Ureter (tissue), 1 donor: ENCODE measurements around the gene ARHGAP6. TPM values are rescaled to one million over a fixed set of nuclear protein-coding genes. Genes with fewer than 3 reads are reported as not detected.

ENCODE experiments used
- DNase-seq: peaks from one replicate; pipeline ENCODE4 v3.0.0-alpha.2; 2020; ENCODE audit warnings: low spot score
- total RNA-seq: library from RNA; stranded (reverse); gene quantifications from one replicate; pipeline ENCODE4 v1.2.4, GENCODE V29; 2023
- donor health status: DM: yes; HTN: yes; CAD: no.

Gene ARHGAP6, protein sequence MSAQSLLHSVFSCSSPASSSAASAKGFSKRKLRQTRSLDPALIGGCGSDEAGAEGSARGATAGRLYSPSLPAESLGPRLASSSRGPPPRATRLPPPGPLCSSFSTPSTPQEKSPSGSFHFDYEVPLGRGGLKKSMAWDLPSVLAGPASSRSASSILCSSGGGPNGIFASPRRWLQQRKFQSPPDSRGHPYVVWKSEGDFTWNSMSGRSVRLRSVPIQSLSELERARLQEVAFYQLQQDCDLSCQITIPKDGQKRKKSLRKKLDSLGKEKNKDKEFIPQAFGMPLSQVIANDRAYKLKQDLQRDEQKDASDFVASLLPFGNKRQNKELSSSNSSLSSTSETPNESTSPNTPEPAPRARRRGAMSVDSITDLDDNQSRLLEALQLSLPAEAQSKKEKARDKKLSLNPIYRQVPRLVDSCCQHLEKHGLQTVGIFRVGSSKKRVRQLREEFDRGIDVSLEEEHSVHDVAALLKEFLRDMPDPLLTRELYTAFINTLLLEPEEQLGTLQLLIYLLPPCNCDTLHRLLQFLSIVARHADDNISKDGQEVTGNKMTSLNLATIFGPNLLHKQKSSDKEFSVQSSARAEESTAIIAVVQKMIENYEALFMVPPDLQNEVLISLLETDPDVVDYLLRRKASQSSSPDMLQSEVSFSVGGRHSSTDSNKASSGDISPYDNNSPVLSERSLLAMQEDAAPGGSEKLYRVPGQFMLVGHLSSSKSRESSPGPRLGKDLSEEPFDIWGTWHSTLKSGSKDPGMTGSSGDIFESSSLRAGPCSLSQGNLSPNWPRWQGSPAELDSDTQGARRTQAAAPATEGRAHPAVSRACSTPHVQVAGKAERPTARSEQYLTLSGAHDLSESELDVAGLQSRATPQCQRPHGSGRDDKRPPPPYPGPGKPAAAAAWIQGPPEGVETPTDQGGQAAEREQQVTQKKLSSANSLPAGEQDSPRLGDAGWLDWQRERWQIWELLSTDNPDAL (N-terminal part only)
- total RNA-seq = 29.6 TPM

DNA sequence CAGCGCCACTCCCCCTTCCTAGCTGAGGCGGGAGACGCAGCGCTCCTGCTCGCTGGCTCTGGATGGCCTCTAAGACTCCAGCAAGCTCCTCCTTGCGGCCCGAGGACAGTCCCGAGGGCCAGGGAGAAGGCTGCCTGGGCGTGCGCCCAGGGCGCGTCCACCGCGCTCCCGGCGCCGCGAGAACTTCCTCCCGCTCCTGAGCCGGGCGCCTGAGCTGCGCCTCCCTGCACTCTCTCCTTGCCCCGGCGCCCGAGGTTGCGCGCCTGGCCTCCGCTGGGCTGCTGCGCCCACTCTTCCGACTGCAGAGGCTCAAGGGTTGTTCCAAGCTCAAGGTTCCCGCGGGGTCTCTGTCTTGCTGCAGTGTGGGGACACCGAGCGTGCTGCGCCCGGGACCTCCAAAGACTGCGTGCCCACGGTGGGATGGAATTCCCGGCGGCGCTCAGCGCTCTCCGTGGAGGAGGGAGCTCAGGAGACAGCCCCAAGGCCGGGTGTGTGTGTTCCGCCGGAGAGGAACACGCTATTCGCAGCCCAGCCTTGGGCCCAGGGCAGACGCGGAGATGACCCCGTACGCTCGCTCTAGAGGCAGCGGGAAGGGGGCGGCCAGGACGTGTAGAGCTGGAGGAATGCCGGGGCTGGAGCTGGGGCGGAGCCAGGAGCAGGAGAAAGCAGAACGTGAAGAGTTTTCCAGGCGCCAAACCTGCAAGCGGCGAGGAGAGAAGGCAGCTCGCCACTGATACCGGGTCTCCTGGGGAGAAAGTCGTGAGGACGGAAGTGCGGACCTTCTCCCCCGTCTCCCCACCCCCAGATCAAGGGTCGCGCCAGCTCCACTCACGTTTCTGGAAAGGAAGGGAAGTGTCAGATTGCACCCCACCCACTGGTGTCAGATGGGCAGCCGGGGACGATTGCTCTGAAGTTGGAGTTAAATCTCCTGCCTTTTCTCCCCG lies at the start of gene ARHGAP6:
Gene ARHGAP6 (minus strand): TSS at position 753 of the 944 bp plus-strand sequence. CDS start 1,092 bp downstream, outside the sequence.
- DNase-seq = peak; percentile 44

DNA sequence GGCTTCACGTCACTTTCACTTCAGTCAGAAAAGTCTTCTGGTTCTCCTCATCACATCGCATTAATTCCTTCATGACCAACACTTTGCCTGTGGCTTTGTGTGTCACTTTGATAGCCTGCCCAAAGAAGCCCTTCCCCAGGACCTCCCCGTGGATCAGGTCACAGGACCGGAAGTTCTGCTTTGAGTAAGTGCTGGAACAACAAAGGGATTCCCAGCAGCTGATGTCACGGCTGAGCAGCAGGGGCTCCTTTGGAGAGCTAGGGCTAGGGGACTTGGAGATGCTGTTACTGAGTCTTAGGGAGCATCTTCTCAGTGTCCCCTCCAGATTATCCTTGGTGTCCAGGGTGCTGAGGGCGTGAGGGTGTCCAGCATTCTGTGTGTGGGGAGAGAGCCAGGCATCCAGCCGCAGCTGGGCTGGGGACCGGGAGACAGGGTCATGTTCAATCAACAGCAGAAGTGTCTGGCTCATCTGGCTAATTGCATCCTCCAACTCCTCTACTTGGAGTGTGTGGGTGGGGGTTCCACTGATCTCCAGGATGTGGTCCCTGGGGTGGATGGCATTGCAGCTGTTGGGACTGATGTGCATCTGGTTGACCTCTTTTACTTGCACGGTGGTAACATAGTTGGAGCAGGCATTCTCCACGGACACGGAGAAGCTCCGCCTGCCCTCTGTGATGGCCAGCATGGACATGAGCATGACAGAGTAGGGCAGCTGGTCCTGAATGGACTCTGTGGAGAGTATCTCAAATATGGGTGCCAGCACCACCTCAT lies 39.2 kb upstream of the ARHGAP6 start:
- no peak for DNase-seq

DNA sequence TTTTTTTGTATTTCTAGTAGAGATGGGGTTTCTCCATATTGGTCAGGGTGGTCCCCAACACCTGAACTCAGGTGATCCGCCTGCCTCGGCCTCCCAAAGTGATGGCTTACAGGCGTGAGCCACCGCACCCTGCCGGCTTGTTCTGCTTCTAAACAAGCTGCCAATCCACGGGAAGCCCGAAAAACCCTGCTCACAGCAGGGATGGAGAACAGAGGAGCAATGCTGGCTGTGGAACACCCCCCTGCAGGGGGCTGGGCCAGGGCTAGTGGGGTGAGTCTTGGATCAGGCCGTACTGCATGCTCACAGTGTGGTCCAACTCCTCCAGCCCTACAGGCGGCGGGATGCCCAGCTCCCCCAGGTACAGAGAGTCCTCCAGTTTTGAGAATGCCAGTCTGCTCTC lies 38.1 kb upstream of the ARHGAP6 start:
- DNase-seq = no peak

DNA sequence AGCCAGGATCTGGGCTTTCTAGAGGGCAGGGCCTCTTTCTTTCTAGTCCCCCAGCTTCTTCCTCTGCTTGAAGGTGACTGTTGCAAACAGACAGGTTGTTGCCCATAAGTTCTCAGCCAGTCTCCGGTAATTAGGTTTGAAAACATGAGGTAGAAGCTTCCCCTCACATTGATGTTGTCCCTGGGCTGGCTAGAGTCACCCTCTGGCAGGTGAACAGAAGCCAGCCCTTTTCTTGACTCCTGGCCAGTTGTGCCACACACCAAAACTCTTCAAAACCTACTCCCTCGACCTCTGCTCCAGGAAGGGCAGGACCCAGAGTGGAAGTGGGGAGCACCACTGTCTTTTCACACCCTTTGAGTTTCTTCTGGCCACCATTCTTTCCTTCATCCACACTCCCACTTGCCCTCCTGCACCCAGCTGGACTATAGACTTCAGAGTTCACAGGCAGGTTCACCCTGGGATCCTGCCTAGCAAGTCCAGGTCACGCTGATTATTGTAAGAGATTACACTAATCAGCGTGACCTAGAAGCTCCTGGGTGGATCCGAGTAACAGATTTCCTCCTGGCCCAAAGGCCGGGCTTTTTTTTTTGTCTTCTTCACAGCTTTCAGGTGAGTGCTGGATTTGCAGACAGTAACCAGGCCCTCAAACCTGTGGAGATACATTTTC lies 37.4 kb upstream of the ARHGAP6 start:
- no peak for DNase-seq

DNA sequence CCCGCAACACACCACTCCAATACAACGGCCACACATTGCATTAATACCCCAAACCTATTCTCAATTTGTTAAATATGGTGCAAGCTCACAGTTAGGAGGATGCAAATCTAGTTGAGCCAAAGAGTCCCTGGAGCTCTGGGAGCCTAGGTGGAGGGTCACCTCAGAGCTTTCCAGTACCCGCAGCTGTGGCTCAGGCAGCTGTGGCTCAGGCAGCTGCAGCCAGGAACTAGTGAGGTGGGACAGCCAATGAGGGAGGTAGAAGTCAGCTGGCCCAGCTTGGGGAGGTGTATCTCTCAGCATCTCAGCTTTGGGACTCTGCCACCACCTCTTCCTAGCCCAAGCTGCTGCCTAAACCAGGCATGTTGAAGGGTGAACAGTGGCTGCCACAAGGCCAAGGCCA lies 36.7 kb upstream of the ARHGAP6 start:
- DNase-seq = no peak

DNA sequence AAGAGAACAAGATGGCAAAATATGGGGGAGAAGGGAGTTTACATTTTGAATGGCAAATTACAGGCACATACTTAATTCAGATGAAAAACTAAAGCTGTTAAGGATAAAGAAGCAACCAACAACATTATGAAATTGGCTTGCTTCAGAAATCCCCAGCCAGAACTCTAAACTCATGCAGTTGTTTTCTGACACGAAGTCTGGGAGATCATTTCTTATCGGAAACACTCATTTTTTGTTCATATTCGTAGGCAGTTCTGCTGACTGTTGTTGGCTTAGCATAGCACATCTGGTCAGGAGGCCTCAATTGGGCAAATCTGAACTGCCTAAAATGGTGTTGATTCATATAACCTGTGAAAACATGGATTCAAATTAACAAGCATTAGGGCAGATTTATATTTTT lies 33.0 kb upstream of the ARHGAP6 start:
- no peak for DNase-seq

DNA sequence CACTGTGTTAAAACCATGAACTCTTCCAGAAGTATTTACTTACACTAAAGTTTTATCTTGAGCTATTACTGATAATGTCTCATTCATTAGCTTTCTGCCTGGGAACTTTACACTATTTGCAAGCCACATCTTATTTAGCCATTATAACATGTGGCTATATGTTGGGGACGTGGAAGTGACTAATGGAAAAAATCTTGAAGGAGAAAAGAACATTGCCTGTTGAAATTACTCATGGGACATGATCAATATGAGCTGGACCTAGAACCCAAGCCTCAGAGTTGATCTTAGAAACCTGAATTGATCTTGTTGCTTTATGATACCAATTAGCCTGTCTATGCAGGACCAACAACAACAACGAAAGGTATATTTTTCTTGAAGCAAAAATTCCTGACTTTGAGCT lies 22.5 kb upstream of the ARHGAP6 start:
- no peak for DNase-seq

DNA sequence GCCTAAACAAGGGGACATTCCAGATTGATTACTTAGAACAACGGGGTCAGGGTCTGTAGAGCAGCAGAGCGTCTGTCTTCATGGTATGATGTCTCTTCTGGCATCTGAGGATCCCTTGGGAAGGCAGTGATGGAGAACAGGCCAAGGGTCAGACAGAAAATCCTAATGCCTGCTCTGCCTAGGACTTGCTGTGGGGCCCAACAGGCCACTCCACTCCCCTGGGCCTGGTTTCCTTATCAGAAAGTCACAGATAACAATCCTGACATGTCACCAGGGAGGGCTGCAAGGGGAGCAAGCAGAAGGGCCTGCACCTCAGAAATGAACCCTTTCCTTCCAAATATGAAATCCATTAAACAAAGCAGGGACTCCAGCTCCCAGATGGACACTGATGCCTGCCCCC lies 21.4 kb upstream of the ARHGAP6 start:
- DNase-seq = no peak

DNA sequence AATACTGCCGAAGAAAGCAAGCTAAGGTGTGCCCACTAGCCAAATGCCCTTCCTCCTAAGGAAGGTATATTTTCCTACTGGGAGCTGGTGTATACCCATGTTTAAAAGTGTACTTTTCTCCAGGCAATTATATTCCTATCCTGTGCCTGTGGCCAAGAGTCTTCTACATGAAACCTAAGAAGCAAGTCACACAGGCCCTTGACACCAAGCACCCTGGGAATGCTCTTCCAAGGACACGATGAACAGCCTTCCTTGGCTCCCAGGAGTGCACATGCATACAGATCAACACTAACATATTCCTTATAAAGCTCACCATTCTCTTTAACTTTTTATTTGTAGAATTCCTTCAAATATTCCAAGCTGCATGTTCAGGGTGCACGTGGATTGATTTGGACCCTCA lies 17.3 kb upstream of the ARHGAP6 start:
- DNase-seq = no peak

DNA sequence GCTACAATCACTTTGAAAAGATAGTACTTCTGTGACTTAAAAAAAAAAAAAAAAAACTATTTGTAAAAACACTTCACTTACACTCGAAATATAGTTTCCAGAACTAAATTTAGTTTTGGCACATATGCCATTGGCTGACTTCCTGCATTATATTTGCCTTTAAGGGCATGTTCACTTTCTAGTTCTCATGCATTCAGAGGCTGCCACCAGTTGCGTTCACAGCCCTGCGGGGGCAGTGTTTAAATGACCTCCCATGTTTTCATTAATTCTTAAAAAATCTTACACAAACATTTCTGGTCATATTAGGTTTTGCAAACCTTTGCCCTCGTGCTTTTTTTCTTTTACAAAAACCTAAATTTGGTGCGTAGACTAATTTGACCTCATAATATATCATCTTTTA lies 12.4 kb upstream of the ARHGAP6 start:
- DNase-seq = no peak

DNA sequence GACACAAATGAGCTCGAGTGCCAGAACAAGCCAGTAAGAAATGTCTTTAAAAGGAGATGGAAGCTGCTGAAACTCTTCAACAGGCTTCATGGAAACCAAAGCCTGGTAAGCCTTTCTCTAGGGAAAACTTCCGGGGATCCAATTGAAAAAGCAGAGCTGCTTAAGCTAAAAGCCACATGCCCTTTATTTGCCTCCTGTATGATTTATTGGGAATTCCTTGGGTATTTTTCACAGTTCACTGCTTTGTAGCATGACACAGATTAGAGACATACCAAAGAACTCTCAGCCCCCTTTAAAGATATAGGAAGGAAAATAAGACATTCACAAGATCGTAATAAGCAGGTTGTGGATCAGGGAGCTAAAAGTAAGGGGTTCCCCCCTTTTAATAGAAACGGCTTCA lies 6.5 kb upstream of the ARHGAP6 start:
- no peak for DNase-seq

DNA sequence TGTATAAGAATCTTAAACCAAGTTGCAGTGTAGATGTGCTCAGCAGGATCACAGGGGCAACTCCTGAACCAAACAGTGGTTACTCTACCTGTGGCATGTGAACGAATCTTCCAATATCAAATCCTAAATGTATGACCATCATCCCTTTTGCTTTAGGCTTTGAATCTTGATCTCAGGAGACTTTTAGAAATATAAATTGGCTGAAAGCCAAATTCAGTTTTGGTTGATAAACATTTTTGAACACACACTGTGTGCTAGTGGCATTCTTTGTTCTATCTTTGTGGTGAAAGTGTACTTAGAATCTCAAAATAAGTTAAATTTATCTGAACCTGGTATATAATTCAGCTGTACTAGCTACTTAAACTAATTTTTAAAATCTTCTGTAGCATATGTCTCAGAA lies 4.6 kb upstream of the ARHGAP6 start:
- DNase-seq = no peak

DNA sequence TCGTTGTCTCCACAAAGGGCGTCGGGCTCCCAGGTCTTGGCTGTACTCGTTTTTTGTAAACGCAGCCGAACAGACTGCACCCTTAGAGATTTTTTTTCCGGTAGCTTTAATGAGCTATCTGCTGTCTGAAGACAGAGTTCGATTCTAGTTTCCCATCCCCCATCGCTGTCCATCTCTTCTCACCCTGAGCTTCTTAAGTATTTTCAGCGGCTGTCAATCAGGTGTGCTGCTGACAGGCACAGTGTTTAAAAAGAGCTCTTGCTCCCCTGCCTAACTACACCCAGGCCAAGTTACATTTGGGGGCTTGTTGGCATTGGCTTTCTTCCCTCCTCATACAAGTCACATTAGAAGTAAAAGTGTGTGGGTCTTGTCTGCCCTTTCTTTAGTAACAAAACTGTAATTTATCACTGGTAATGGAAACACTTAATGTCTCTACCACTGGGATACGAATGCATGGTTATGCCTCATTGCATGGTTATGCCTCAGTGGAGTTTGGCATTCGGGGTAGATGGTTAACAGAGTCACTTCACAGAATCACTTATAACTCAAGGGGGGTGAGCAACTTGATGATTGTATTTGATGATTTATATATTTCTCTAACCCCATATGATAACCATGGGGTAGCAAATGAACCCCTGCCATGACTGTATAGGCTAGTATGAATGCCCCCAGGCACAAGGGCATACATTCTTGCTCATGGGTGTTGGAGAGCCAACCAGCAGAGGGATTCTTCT lies 1.4 kb upstream of the ARHGAP6 start:
- DNase-seq = no peak

DNA sequence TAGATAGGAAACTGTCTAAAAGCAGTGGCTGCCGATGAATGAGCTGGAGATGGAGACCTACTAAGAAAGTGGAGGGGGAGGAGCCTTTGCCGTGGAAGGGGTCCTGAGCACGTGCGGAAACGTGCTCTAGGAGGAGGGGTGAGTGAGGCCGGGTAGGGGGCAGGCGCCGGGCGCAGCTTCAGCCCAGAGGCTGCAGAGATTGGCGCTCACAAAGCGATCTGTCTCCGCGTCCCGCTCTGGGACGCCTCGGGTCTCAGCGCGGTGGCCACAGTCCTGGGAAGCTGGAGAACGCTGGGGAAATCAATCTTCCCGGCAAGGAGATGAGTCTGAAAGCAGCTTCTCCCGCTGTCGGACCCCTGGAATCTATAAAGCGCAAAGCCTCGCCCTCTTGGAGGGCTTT lies 444 bp upstream of the ARHGAP6 start:
- no peak for DNase-seq

DNA sequence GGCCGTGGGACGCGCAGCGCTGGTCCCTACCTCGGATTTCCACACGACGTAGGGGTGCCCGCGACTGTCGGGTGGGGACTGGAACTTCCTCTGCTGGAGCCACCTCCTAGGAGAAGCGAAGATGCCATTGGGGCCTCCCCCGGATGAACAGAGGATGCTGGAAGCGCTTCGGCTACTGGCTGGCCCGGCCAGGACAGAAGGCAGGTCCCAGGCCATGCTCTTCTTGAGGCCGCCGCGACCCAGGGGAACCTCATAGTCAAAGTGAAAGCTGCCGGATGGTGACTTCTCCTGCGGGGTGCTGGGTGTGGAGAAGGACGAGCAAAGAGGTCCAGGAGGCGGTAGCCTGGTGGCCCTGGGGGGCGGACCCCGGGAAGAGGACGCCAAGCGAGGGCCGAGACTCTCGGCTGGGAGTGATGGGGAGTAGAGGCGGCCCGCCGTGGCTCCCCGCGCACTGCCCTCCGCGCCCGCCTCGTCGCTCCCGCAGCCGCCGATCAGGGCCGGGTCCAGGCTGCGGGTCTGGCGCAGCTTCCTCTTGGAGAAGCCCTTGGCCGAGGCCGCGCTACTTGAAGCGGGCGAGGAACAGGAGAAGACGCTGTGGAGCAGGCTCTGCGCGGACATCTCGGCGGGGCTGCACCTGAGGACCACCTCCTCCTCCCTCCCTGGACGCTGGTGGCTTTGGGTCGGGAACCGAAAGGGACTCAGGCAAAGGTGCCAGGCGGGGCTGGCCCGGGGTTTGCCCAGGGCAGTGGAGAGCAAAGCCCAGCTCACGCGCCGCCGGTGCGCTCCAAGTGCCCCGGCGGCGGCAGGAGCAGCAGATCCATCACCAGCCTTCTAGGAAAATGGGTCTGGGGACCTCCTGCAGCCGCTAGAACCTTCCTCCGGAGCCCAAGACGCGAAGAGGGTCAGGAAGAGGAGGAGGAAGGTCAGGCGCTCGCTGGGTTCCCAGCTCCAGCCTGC lies 1.2 kb downstream of the ARHGAP6 start:
- DNase-seq = peak; percentile 41

DNA sequence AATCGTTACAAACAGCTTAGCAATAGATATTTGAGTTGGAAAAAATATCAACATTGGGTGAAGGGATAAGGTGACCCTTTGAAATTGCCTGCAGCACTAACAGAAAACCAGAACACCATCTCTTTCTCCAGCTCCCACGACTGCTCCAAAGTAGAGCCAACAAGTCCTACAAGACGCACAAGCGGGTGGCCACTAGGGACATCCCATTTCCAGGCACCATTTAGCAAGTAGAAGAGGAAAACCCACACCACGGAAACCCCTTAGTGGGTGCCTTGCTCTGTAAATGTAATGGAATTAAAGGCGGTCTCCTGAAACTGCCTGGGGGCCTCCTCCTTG lies 1.9 kb downstream of the ARHGAP6 start:
- DNase-seq = no peak

DNA sequence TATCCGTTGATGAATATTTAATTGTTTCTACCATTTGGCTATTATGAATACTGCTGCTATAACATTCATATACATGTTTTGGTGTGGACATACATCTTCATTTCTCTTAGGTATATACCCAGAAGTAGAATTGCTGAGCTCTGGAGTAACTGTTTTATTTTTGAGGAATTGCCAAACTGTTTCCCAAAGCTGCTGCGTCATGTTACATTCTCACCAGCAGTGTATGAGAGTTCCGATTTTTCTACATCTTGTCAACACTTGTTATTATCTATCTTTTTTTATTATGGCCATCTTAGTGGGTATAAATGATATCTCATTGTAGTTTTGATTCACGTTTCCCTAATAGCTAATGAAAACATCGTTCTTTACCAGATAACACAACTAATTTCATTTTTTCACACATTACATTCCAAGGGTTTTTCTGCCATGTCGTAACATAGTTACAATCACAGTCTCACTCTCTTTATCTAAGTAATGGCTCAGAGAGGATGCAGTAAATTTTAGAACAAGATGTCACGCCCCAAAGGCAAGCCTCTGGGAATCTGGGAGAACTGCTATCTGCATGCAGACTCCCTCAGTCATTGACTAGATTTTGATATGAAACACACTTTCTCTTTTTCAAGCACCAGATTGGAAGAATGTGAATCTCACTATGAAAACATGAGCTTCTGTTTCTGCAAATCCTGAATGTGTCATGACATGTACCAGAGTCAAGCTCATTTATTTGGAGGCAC lies 10.3 kb downstream of the ARHGAP6 start:
- DNase-seq = no peak
